Measurements from ENCODE around the gene SLC35F1.
"Not testable (repeated sequence)": the region's sequence is repeated elsewhere in the genome, so short reads cannot be mapped to it uniquely, and the experiment has no call there.

SLC35F1 gene

GRCh38 chr6:117906958-117907600 lies at the start of gene SLC35F1:
TSS of gene SLC35F1 (plus strand) at chr6:117907264.
- DNase-seq: peak; percentile 23

- DNase-seq: not testable (repeated sequence)
Observed at GRCh38 chr6:117858601-117859000, 48.5 kb upstream of the SLC35F1 start.

- DNase-seq: no peak
Observed at GRCh38 chr6:117861545-117861944, 45.5 kb upstream of the SLC35F1 start.

GRCh38 chr6:117866561-117866960 lies 40.5 kb upstream of the SLC35F1 start:
- no peak for DNase-seq

- no peak for DNase-seq
Observed at GRCh38 chr6:117870486-117871242, 36.4 kb upstream of the SLC35F1 start.

- no peak for DNase-seq
Observed at GRCh38 chr6:117880824-117881223, 26.2 kb upstream of the SLC35F1 start.

GRCh38 chr6:117890172-117890571 lies 16.9 kb upstream of the SLC35F1 start:
- DNase-seq: no peak

- no peak for DNase-seq
Observed at GRCh38 chr6:117906507-117906957, 532 bp upstream of the SLC35F1 start.

GRCh38 chr6:117907601-117908245 lies 659 bp downstream of the SLC35F1 start:
- DNase-seq: peak; percentile 2

- DNase-seq: no peak
Observed at GRCh38 chr6:117908246-117909068, 1.4 kb downstream of the SLC35F1 start.

- DNase-seq: no peak
Observed at GRCh38 chr6:117909638-117910037, 2.6 kb downstream of the SLC35F1 start.

- no peak for DNase-seq
Observed at GRCh38 chr6:117910549-117910948, 3.5 kb downstream of the SLC35F1 start.

GRCh38 chr6:117911150-117911549 lies 4.1 kb downstream of the SLC35F1 start:
- DNase-seq: no peak

GRCh38 chr6:117911660-117912059 lies 4.6 kb downstream of the SLC35F1 start:
- DNase-seq: no peak

- DNase-seq: no peak
Observed at GRCh38 chr6:117915846-117916245, 8.8 kb downstream of the SLC35F1 start.

GRCh38 chr6:117916483-117916882 lies 9.4 kb downstream of the SLC35F1 start:
- no peak for DNase-seq

GRCh38 chr6:117917176-117917575 lies 10.1 kb downstream of the SLC35F1 start:
- no peak for DNase-seq

GRCh38 chr6:117918454-117918853 lies 11.4 kb downstream of the SLC35F1 start:
- no peak for DNase-seq

GRCh38 chr6:117919275-117919674 lies 12.2 kb downstream of the SLC35F1 start:
- DNase-seq: no peak

- DNase-seq: peak; percentile 2
Observed at GRCh38 chr6:117919775-117920729, 13.0 kb downstream of the SLC35F1 start.

- DNase-seq: no peak
Observed at GRCh38 chr6:117924690-117925089, 17.6 kb downstream of the SLC35F1 start.

- no peak for DNase-seq
Observed at GRCh38 chr6:117927866-117928265, 20.8 kb downstream of the SLC35F1 start.

Data from NCI-H1092 treated with DMSO at 0.1 percent for 48 hours (cell line).